HCEC 1CT (cell line): Measurements from ENCODE around the gene KHK.

Source experiments
- DNase-seq: peaks from one replicate; pipeline ENCODE4 v3.0.0-alpha.2; 2017

KHK gene

DNA sequence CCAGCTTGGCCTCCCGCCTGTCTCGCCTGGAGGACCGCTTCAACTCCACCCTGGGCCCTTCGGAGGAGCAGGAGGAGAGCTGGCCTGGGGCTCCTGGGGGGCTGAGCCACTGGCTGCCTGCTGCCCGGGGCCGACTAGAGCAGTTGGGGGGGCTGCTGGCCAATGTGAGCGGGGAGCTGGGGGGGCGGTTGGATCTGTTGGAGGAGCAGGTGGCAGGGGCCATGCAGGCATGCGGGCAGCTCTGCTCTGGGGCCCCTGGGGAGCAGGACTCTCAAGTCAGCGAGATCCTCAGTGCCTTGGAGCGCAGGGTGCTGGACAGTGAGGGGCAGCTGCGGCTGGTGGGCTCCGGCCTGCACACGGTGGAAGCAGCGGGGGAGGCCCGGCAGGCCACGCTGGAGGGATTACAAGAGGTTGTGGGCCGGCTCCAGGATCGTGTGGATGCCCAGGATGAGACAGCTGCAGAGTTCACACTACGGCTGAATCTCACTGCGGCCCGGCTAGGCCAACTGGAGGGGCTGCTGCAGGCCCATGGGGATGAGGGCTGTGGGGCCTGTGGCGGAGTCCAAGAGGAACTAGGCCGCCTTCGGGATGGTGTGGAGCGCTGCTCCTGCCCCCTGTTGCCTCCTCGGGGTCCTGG lies 3.7 kb upstream of the KHK start:
- DNase-seq, result no peak

DNA sequence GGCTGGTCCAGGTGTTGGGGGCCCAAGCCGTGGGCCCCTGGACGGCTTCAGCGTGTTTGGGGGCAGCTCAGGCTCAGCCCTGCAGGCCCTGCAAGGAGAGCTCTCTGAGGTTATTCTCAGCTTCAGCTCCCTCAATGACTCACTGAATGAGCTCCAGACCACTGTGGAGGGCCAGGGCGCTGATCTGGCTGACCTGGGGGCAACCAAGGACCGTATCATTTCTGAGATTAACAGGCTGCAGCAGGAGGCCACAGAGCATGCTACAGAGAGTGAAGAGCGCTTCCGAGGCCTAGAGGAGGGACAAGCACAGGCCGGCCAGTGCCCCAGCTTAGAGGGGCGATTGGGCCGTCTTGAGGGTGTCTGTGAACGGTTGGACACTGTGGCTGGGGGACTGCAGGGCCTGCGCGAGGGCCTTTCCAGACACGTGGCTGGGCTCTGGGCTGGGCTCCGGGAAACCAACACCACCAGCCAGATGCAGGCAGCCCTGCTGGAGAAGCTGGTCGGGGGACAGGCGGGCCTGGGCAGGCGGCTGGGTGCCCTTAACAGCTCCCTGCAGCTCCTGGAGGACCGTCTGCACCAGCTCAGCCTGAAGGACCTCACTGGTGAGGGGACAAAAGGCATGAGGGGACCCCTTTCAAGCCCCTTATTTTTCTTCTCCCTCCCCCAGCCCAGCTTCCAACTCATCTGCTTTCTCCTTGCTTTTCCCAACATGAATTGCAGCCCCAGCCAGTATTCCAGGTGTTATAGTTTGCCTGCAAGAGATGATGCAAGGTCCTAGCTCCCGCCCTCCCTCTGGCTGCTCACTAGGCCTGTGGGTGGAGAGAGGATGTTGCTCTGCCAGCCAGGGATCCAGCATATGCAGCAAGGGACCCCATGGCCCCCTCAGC lies 2.9 kb upstream of the KHK start:
- no peak for DNase-seq

DNA sequence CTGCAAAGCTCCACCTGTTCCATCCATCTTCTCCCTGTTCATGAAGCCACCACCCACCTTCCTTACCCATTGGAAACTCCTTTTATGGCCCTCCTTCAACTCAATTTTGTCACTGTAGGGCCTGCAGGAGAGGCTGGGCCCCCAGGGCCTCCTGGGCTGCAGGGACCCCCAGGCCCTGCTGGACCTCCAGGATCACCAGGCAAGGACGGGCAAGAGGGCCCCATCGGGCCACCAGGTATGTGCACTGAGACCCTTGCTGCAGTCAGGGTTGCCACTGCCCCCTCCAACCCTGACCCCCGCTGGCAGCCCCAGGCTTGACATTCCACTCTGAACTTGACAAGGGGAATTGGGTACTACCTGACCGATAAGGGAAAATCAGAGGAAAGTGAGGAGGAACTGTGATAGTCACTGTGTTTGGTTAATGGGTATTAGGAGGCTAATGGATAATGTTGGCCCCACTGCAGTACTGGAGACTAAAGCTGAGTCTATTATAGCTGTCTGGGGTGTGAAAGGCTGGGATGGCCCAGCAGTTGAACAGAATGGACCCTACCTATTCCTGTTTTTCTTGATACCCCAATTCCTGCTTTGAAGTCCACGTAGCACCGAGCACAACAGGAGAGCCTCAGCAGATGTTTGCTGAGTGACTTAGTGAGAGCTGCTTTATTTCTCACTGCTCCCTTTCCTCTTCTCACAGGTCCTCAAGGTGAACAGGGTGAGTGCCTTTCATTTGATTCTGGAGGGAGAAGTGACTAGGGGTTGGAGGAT lies 2.1 kb upstream of the KHK start:
- DNase-seq, result no peak

DNA sequence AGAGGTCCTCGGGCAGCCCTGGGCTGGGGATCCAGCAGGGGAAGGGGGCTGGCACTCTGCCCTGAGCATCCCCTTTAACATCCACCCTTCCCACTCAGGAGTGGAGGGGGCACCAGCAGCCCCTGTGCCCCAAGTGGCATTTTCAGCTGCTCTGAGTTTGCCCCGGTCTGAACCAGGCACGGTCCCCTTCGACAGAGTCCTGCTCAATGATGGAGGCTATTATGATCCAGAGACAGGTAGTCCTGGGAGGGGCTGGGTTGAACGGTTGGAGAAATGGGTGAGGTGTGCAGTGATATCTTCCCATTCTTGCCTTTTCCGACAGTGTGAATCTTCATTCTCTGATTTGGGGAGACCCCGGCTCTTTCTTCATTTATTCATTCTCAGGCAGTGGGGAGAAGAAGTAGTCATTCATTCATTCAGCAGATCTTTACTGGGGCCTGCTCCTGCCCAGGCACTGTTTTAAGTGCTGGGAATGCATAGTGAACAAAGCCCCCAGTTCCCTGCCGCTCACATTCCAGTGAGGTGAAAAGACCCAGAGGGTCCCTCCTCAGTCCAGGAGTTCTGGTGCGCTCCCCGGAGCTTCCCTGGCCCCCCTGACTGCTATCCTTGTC lies 1.4 kb upstream of the KHK start:
- no peak for DNase-seq

DNA sequence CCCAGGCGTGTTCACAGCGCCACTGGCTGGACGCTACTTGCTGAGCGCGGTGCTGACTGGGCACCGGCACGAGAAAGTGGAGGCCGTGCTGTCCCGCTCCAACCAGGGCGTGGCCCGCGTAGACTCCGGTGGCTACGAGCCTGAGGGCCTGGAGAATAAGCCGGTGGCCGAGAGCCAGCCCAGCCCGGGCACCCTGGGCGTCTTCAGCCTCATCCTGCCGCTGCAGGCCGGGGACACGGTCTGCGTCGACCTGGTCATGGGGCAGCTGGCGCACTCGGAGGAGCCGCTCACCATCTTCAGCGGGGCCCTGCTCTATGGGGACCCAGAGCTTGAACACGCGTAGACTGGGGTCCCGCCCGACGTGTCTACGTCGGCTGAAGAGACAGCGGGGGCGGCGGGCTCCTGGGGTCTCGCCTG lies 891 bp upstream of the KHK start:
- peak; percentile 64 for DNase-seq

DNA sequence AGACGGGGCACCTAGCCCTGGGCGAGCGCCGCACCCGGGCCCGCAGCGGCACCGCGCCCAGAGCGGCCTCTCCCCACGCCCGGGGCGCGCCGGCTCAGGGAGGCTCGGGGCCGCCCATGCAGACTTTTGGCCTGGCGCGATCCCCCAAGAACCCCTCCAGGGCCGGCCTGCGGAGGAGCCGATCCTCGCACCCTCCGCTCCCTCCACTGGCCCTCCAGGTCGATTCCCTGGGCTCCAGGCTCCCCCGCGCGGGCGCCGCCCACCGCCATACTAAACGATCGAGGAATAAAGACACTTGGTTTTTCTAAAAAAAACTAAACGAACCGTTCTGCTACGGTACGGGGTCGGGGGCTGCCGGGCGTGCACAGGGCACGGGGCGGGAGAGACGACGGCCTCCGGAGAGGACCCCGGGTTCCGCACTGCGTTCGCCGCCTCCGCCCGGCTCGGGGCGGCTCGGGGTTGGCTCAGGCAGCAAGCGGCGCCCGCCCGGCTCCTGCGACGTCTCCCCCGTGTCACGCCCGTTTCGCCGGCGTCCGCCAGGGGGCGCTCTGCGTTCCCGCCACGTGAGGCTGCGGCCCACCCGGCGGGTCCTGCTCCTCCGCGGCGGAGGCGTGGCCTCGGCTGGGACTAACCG lies 365 bp upstream of the KHK start:
- peak; percentile 87 for DNase-seq

DNA sequence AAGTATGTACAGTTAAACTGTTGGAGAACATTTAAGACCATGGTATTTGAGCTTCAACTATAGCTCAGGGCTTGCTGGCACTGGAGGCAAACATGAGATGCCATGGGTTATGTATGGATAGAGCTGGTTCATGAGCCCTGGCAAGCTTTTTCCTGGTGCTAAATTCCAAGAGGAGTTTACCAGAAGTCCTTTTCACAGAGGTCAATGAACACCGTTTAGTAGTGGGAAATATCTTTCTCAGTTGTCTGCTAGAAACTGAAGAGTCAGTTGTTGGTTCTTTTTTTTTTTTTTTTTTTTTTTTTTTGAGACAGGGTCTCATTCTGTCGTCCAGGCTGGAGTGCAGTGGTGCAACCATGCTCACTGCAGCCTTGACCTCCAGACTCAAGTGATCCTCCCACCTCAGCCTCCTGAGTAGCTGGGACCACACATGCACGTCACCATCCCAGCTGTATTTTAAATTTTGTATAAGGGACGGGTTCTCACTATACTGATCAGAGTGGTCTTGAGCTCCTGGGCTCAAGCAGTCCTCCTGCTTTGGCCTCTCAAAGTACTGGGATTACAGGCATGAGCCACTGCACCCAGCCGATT lies 1.3 kb downstream of the KHK start:
- no peak for DNase-seq

DNA sequence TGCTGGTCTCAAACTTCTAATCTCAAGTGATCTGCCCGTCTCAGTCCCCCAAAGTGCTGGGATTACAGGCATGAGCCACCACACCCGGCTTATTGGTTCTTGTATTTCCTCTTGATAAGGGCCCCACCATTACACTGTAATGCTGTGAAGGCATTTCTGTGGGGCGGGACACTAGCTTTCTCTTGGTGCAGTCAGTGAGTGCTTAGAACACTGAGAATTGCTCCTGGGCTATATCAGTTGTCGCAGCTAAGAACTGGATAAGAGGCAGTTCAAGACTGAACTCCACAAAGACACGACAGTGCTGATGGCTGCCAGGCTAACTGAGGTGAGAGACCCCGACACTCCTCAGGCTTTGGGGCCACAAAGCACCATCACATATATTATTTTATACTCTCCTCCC lies 2.1 kb downstream of the KHK start:
- no peak for DNase-seq

DNA sequence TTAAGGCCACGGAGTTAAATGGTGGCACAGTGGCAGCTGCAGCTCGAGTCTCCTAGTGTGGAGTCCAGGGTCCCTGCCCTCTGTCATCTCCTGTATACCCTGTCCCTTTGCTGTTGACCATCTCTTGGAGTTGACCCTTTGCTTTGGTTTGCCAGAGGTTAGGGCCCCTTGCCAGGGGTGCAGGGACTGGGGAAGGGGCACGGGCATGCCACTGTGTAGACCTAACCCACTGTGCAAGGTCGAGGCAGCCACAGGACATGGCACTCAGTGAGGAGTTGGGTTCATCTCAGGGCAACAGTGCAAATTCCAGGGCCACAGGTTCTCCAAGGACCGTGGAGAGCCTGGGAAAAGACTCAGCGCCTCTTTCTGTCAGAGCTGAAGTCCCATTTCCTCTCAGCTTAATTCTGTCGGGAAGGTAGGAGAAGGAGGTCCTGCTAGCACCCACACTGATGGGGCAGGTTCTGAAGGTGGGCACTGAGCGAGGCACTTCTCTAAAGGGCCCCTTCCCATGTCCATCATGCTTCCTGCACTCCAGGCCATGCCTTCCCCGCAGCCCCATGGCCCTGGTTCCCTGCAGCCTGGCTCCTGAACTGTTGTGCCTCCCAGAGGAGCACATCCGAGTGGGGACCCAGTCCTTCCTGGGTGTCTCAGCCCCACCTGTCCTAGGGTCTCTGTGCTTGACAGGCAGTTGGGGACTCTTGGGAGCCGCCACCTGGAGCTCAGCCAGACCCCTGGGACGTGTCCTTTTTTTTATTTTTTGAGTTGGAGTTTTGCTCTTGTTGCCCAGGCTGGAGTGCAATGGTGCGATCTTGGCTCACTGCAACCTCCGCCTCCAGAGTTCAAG lies 2.8 kb downstream of the KHK start:
- no peak for DNase-seq

DNA sequence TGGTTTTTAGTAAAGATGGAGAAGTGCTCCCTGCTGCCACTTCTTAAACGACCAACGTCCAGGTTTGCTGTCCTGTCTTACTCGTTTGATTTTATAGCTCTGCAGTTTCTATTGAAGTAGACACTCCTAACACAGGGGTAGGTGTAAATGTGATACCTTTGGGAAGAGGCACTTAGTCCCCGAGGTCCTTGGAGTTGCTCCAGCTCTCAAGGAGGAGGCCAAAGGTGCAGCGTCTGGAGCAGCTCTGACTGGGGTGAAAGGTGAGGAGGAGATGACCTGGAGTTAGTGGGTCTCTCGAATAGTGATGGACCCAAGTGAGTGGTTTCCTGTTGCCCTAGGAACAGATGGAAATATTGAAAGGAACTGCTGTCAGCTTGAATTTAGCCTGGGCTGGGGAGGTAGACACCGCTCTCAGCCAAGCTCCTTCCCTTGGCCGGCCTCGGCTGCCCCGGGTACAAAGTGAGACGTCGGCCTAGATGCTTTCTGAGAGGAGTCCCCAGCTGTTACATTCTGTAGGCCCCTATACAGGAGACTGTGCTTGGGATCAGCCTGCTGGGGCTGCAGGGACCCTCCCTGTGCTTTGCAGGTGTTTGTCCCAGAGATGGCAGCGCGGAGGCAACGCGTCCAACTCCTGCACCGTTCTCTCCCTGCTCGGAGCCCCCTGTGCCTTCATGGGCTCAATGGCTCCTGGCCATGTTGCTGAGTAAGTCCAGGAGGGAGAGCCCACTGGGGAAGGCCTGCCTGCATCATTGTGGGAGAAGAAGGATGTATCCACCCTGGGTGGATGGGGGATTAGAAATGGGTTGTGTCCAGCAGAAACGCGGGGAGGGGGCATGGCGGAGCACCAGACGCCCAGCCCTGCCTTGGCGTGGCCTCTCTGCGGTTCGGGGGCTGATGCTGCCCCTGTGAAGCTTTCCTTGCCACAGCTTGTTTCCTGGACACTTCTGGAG lies 5.4 kb downstream of the KHK start:
- no peak for DNase-seq

DNA sequence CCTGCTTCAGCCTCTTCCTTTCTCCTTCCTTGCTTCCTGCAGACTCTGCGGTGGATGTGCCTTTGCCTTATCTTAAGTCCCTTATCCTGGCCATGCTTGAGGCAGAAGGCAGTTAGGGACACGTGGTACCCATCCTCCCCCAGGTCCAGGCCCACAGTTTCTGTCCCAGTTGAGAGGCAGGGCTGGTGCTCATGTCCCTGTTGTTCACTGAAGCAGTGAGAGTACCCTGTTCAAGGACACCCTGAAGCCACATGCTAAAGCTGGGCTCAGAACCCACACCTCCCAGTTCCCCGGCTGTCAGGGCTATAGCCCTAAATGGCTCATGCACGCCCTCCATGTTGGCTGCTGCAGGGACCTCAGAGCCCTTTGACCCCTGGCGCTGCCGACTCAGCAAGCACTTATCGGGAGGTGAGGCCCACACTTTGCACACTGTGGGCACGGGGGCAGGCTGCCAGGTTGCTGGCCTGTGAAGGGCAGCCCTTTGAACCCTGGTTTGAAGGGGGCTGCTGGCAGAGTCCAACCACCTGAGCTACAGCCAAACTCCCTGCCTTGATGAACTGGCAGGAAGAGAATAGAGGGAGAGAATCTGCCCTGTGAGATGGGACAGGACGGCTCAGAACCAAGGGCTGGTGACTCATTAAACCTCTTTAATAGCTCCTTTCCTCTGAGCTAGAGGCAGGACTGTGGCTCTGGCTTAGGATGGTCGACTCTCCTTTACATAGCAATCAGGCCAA lies 6.3 kb downstream of the KHK start:
- no peak for DNase-seq

DNA sequence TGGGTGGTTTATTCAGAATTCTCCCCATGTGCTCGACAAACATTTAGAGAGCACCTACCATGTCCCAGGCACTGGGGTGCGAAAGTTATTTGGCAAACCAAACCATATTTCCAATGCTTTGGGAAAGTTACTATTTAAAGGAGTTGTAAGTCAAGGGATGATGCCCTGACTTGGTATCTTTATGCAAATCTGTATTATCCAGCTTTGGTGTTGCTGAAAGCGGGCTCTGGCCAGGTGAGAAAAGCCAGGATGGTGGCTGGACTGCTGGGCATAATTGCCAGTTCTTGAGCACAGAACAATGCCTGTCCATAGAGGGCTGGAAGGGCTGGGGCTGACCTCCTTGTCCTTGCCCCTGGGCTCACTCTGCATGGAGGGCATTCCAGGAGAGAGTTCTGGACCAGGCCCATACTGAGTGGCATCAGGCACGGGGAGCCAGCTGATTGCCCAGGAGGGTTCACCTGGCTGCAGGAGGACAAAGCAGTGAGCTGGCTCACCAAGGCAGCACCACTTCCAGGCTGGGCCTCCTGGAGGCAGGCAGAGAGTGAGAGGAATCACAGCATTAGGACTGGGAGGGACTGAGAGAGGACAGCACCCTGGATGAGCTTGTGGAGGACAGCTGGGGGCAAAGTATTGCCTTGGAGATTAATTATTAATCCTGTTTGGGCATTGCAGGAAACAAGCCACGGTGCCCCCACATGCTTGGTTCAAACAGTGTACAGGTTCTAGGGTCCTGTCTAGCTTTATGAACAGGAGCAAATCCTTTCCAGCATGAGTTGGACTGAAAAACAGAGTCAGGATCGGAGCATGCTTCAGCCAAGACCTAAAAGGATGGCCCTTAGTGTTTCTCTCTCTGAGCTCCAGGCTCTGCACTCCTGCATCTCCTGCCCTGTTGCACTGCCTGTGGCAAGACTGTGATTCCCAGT lies 7.1 kb downstream of the KHK start:
- DNase-seq, result no peak

DNA sequence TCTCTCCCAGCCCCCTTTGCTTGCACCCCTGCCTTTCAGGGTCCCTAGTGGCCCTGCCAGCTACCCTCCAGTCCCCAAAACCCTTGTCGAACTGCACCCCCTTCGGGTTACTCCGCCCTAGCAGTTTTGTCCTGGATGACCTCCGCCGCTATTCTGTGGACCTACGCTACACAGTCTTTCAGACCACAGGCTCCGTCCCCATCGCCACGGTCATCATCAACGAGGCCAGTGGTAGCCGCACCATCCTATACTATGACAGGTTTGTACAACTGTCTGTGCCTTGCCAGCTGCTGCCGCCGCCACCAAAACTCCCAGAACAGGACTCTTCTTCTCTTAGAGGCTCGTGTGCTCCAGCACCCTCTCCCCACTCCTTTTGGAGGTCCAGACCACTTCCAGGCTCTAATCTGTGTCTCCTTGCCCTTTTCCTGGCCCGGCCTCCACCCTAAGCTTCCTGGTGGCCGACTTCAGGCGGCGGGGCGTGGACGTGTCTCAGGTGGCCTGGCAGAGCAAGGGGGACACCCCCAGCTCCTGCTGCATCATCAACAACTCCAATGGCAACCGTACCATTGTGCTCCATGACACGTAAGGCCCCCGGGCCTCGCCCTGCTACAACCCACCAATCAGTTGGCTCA lies 7.9 kb downstream of the KHK start:
- no peak for DNase-seq

DNA sequence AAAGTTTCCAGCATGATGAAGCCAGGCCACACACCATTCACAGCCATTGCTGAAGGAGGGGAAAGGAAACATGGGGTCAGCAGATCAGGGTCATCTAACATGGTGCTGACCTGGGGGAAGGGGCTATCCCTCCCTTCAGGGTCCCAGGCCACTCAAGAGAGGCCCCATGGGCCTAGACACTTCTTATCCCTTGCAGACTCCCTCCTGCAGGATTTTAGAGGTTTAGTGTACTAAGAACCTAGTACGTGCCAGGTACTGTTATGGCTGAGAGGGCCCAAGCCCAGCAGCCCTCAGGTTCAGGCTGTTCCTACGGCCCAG lies 8.8 kb downstream of the KHK start:
- DNase-seq, result no peak

DNA sequence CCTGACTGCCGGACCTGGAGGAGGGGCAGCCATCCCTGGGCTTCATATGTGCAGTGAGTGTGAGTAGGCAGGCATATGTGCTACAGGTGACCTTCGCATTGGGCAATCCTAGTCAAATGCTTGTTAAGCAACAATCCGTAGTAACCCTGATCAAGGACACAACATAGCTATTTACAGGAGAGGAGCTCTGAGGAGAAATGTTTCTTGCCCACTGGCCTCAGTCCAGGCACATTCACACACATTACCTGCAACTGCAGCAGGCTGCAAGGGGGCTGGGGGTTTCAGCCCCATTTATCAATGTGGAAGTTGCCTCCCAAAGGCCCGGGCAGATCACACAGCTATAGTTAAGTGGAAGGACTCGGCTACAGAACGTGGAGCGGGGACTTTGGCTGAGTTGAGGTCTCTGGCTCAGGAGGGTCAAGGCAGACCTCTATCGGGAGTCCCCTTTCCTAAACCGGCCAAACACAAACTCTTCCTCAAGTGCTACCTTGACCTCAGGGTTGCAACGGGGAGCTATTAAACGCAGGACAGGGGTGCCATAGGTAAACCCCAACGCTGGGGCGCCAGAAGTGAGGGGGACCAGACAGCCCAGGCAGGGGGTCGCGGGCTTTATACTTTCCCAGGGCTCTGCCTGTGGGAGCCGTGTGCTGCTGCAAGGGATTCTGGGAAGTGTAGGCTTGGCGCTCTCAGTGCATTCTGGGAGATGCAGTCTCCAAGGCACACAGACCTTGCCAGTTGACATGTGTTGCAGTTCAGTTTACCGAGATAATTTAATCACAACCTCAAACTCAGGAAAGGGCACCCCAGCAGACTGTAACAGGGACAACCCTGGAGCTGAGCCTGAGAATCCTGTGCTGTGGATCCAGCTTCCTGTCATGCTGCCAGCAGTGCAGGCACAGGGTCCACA lies 9.4 kb downstream of the KHK start:
- DNase-seq, result peak; percentile 56

DNA sequence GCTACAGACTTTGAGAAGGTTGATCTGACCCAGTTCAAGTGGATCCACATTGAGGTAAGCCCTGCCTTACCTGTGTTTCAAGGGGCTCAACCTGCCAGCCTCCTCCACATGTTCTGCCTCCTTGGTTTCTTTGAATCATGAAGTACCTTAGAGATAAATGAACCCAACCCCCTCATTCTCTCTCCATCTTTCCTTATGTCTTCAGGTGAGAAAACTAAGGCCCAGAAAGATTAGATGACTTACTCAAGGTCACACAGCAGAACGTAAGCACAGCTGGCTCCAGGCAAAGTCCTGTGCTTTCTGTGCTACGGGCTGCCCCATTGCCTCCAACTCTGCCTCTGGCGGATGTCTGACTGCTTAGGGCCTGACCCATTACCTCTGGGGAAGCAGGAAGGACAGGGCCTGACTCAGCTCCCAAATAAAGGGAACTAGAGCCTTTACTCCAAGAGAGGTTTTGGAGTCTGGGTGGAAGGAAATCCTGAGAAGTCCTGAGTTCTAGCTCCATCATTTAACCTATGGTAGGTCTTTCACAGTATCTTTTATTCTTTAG lies 10.3 kb downstream of the KHK start:
- DNase-seq, result no peak

DNA sequence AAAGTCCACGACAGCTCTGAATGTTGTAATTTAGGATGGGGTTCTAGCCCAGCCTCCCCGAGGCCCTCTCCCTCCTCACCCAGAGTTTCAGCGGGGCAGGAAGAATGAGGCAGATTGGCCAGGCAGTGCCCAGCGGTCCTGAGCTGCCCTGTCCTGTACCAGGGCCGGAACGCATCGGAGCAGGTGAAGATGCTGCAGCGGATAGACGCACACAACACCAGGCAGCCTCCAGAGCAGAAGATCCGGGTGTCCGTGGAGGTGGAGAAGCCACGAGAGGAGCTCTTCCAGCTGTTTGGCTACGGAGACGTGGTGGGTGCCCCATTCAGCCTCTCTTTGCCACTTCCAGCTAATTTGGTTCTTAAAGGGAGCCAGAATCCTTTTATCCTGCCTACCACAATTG lies 10.8 kb downstream of the KHK start:
- DNase-seq, result no peak
